Stimulated activated CD8-positive, alpha-beta memory T cell treated with anti-CD3 and anti-CD28 coated beads, Interleukin-4, amount 100 ng/mL, for 48 hours (primary cell): Measurements from ENCODE around the gene MET.
"Not testable (repeated sequence)": the region's sequence is repeated elsewhere in the genome, so short reads cannot be mapped to it uniquely, and the experiment has no call there.

Experiments
- DNase-seq: peaks from one replicate; pipeline ENCODE4 v3.0.0-alpha.2; 2020

Gene MET

DNA sequence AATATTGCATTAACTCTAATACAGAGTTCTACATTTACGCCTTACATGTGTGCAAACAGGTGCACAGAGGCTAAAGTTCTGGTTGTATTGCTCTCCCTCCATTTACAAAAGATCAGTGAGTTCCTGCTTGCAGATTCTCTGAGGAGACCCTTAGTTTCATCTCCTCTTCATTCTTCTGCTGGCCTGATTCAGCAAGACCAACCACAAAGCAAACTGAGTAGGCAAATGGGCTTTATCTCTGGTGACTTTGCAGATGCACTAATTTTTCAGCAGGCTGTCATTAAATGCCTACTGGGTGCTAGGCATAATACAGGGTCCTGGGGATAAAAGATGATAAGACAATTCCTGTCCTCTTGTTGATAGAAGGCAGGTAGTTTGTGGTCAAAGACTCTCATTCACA, 56.4 kb downstream of the MET start:
- no peak for DNase-seq

DNA sequence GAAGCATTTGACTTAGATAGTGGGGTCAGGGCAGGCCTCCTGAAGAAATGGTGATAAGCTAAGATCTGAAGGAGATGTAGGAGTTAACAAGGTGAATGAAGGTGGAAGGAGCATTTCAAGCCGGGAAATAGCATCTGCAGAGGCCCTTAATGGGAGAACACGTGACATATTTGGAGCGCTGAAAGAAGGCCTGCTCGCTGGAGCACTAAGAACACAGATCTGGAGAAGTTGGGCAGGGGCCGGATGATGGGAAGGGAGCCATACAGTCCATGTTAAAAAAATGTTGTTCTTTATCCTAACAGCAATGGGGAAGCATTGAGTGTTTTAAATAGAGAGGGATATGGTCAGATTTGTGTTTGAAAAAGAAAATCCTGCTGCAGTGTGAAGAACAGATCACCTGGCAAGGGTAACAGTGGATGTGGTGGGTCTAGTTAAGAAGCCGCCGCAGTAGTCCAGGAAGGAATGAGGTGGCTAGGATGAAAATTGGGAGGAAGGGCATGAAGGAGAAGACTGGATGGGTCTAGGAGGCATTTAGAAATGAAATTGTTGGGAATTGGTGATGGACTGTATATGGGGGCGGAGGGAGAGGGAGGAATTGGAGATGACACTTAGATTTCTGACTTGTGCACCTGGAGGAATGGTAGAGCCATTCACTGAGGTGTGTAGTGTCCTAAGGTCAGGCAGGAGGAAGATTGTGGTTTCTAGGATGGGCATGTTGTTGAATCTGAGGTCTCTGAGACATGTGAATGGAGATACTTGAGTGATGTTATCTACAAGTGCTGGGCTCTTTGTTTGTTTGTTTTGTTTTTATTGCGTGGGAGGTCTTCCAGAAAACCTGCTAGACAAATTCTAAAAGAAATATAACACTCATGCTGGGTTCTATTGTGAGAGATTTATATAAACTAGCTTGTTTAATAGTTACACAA, 58.4 kb downstream of the MET start:
- no peak for DNase-seq

DNA sequence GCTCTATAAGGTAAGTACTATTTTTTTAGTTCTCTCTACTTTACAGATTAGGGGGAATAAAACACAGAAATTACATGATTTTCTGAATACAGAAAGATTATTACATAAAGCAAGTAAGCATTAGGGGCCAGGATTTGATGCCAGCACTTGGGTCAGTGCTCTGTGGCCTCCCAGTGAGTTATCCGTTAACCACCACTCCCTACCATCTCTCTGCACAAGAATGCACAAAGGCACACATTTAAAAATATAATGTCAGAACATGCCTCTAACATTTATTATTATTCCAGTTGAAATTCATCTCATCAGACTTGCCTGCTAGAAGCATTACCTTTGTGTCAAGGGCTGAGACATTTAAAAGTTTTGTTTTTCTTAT, 59.0 kb downstream of the MET start:
- no peak for DNase-seq

DNA sequence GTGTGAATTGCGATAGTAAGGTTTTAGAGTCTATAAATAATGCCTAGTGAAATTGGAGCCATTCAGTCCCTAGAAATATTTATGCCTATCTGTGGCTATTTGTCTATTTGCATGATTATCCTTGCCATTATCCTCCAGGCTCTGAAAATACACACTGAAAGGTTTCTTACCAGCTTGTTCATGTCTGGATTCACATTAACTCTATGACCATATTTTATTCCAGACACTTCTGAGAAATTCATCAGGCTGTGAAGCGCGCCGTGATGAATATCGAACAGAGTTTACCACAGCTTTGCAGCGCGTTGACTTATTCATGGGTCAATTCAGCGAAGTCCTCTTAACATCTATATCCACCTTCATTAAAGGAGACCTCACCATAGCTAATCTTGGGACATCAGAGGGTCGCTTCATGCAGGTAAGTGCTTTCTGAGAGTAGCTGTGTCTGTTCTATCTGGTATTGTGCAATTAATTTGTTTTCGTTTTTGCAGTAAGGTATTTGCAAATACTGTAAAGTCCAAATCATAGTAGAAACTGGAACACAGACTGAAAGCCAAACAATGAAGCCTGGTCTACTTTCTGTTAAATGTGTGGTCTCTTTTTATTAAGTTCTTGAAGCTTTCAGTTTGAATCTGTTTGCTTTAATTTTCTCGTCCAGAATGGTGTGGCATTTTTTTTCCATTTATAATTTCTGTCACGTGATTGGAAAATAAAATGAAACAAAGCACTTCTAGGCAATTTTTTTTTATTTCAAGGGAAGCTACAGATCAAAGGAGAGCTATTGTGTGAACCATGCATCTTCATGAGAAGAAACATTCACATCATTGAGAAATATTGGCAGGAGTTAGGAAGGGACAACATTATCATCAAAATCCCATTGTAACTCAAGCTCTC, 59.7 kb downstream of the MET start:
- no peak for DNase-seq

DNA sequence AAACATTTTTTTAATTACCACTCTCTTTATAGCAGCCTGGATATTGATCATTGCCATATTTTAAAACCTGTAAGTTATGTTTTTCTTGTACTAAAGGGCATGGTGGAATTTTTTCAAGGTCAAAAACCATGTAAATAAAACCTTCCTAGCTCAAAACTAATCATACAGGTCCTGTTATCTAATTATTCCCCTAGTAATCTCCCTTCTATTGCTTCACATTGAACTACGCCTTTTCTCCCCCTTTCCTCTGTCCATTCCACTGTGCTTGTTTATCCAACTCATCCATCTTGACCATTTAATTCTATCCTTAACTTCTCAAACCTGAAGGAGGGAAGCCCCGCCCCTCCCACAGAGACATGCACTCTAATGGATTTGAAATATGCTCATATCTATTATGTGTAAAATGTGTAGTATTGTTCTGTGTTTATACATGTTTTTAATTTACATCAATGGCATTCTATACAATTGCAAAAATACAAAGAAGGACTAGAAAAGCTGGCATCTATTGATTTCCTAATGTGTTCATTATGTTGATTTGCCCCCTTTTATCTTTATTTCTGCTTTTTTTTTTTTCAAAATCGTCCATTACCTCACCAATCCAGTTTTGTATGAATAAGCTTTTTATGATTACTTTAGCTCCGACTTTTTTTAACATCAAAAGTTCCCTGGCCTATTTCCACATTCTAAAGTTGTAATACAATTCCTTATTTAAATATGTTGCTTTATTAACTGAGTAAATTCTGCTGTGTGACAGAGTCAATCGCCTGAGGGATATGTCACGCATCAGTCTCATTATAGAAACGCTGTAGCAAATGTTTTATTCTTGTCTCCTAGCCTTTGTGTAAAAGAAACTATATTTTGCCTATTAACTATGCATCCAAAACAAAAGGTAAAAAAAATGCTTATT, 61.0 kb downstream of the MET start:
- no peak for DNase-seq

DNA sequence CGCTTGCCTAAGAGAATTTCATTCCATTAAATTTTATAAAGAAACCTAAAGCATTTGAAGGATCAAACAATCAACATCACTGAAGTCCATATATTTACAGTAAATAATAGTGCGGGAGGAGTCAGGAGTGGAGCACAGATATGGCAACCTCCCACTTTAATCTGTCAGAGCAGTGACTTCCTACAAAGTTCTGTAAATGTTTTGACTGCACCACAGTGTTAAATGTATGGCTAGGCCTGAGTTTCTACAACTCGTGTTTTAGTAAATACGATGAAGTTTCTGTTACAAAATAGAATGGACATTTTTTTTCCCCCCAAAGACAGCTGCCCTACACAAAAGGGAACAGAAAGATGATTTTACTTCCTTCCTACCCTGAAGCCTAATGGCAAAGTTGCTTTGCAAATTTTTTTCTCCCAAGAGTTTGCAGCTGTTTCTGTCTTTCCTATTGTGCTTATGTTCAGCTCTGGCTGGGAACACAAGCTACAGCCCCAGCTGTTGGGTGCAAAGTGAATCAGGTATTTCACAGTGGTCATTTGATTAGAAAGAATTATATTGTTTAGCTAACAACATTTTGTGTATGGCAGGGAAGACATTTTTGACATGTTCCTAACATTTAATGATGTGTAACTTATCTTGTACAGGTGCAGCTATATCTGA, 62.1 kb downstream of the MET start:
- DNase-seq, result no peak

DNA sequence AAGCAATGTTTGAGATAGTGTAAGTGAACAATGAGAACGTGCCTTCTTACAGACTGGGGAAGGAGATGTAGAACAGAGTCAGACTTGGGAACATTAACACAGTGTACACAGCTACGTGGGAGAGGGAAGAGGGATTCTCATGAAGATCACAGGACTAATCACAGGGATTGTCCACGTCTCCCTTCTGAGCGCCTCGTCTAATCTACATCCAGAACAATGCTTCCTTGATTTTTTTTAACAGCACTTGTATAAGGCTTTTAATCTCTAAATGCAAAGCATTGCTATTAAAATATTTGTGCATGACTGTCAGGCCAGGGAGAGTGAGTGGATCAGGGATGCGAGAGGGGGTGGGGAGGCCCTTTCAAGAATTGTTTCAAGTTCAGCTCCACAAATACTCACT, 62.7 kb downstream of the MET start:
- no peak for DNase-seq

DNA sequence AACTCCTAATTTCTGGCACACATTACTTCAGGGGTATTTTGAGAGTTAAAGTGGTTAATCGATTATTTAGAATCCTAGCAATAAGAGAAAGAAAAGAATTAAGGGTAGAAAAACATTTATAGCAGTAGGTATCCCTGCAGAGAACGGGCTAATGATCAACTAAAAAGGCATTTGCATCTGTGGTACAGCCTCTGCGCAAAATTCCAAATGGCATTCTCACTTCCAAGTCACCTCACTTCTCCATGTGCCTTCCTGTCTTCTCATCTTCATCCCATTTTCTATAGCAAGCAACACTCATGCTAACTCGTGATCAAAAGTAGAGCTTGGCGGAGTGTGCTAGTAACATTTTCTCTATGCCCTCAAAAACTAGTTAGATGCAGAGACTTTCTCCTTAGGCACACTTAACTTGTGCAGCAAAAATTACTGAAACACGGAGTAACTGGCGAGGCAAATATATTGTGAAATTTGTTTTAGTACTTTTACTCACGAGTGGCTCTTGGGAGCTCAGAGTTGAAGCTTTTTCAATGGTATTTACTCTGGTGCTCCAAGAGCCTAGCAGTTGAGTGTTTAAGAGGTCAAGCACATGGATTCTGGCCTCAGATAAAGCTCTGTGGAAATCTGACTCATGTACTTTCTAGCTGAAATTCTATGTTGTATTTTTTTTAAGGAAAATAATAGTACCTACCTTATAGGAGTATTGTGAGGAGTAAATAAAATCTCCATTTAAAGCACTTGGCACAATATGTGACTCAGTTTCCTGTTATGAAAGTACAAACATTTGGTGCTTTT, 65.1 kb downstream of the MET start:
- no peak for DNase-seq

DNA sequence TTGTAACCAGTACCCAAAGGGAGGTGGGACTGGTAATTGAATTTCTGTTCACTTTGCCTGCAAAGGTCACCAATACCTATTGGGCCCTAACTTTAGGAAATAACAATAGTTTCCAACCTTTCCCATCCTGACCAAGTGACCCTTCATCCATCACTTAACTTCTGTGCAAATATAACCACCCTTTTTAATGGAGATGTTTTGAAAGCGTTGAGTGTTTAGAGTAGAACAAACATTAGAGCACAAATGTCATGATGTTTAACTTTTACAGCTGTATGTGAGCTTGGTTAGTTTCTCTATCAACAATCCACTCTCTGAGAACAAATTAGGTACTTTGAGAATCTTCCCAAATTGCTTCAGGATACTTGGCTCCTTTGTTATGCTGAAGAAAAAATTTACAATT, 66.4 kb downstream of the MET start:
- DNase-seq, result no peak

DNA sequence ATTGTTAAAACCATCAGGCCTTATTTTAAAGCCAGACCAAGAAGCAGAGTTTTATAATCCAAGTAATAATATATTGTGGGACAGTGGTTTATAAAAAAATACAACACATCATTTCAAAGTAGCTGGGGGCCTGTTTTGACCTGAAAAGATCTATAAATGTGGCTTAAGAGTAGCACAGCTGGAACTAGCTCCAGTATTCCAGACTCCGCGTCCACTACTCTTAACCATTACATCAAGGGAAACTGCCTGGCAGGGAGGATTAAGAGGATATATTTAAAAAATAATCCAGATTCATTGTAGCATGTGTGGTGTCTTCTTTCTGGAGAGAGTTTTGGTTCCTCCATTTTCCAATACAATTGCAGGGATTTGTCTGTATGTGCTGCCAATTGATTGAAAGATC, 67.3 kb downstream of the MET start:
- DNase-seq, result no peak

DNA sequence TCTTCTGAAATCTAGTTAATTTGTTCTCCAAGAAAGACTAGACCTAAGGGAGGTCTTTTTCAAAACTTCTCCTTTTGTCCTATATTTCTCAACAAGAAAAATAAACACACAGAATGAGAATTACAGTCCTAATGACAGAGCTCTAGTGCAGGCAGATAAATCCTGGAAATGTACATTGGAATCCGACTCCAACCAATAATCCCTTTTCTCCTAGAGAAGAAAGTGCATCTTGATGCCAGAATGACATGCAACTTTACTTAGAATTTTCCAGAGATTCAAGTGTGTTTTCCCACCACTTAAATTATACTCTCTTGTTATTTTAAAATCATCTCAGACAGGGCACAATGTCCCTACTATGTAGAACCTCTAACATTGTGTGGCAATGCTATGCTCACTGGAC, 68.2 kb downstream of the MET start:
- no peak for DNase-seq

DNA sequence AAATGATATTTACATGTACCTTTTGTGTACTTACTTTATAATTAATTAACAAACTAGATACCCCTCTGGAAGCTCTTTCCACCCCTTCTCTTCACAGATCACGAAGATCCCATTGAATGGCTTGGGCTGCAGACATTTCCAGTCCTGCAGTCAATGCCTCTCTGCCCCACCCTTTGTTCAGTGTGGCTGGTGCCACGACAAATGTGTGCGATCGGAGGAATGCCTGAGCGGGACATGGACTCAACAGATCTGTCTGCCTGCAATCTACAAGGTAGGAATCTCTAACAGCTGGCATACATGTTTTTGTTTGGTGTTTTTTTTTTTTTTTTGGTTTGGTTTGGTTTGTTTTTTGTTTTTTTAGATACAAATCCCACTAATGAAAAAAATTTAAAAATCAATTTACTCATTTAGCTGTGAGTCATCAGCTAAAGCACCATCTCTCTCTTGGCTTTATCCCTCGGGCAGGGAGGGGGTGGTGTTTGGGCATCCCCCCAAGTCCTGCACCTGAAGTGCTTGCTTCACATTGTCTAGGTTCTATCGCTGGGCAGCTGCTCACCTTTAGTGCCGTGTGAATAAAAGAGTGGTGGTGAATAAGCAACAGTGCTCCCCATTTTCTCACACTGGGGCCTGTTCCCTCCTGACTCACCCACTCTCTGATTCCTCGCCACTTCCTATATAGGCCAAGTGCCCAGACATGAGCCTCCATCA, 68.9 kb downstream of the MET start:
- DNase-seq, result no peak

DNA sequence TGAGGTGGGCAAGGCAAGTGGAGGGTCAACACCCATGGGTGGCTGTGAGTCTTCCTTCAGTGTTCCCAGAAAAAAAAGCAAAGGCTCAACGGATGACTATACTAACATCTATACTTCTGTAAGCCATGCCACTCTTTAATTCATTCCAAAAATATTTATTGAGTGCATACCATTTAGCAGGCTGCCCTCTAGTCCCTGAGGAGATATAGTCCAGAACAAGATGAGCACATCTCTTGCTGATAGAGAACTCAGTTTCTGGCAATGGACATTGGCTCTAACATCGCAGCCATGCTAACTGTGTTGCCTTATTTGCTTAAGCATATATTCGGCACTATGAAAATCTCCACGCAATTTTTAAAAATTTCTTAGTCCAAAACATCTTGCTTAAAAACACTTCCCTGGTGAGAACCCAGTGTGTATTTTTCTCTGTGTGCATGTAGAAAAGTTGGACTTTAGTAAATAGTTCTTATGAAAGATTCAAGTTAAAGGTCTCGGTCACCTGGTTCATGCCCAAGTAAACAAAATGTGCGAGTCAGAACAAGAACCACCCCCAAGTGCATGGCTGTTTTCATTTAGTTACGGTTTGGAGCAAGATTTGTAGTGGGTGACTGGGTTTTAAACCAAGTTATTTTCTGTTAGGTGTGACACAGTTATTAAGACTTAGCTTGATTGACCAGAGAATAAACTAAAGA, 69.8 kb downstream of the MET start:
- DNase-seq, result no peak

DNA sequence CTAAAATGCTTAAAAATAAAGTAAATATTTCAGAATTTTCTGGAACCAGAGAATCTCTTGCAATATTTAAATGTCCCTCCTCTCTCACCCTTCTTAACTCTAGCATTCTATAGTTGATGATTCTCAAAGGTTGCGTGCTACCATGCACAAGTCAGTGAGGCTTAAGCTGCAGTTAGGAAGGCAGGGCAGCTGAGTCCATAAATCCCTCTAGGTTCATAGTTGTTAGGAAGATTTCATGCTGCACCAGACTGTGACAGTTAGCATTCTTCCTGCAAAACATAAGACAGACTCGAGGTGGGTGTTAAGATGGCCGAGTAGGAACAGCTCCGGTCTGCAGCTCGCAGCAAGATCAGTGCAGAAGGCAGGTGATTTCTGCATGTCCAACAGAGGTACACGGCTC, 70.6 kb downstream of the MET start:
- DNase-seq, result no peak

DNA sequence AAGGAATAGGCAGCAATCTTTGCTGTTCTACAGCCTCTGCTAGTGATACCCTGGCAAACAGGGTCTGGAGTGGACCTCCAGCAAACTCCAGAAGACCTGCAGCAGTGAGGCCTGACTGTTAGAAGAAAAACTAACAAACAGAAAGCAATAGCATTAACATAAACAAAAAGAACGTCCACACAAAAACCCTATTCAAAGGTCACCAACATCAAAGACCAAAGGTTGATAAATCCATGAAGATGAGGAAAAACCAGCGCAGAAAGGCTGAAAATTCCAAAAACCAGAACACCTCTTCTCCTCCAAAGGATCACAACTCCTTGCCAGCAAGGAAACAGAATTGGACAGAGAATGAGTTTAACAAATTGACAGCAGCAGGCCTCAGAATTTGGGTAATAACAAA, 71.8 kb downstream of the MET start:
- DNase-seq, result not testable (repeated sequence)

DNA sequence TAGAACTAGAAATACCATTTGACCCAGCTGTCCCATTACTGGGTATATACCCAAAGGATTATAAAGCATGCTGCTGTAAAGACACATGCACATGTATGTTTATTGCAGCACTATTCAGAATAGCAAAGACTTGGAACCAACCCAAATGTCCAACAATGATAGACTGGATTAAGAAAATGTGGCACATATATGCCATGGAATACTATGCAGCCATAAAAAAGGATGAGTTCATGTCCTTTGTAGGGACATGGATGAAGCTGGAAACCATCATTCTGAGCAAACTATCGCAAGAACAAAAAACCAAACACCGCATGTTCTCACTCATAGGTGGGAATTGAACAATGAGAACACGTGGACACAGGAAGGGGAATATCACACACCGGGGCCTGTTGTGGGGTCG, 74.4 kb downstream of the MET start:
- DNase-seq, result not testable (repeated sequence)

DNA sequence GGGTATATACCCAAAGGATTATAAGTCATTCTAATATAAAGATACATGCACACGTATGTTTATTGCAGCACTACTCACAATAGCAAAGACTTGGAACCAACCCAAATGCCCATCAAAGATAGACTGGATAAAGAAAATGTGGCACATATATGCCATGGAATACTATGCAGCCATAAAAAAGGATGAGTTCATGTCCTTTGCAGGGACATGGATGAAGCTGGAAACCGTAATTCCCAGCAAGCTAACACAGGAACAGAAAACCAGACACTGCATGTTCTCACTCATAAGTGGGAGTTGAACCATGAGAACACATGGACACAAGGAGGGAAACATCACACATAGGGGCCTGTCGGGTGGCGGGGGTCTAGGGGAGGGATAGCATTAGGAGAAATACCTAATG, 79.1 kb downstream of the MET start:
- DNase-seq, result not testable (repeated sequence)

DNA sequence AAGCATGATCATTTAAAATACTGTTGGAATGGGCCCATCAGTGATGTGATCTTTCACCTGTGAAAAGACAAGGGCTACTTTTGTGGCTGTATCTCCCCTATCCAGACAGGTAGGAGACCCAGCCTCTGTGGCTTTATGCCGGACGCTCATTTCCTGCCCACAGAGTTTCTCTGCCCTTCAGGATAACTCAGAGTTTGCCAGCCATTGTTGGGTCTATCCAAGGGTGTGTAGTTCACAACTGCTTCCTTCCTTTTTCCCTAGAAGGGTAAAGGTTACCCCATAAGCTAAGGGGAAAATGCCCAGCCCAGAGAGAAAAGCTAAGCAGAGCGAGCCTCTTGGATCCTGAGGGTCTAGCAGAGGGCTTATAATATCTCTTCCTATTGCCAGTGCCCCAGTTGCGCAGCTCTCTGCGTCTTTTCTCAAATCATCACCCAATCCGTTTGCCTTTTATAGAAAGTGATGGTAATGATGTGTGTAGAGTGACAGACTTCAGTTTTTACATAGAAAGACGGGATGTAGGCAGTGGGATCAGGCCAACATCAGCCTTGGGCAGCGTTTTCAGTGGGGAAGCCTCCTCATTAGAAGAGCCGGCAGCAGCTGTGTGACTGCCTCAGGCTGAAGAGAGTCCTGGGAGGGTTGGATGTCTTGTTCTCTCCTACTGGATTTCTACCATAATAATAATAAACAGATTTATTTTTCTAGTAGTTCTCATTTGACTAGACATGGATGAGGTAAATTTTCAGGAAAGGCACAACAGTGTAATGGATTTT, 80.5 kb downstream of the MET start:
- DNase-seq, result no peak

DNA sequence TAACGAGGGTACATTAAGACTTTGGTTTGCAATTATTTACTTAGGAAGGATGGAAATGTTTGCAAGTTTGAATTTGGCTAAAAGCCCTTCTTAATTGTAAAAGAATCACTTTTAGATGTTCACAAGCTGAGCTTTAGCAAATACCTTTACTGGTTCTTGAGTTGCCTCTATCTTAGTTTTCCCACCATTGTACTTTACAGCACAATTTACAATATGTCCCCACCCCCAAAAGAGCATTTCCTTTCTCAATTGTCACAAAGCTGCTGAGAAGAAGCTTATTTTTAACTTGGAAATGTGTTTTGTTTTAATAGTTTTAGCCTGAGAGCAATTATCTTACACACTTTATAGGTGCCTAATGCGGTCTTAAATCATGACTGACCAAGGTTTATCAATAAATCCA, 81.1 kb downstream of the MET start:
- no peak for DNase-seq

DNA sequence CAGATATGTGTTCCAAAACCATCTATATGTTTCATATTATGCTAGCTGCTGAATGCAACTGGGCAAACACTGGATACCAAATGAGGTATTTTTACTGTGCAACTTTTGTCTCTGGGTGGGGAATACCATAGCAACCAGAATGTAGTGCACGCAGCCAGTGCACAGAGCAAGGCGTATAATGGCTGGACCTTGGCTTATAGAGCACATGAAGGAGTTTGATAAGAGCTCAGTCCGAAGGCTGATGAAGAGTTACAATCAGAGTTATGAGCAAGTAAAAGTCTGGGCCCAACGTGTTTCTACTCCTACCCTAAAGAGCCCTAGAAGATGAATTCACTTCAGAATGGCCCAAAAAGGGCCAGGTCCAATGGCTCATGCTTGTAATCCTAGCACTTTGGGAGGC, 82.2 kb downstream of the MET start:
- DNase-seq, result no peak
